Tibial nerve (tissue), 4 donors: ENCODE results near the gene FMN2.

Source experiments
- CTCF ChIP-seq, 5 experiments: fragments of 200-600 bp in 3 of 5; fragments of 450-650 bp in 2 of 5; sonication (generic) in 3 of 5; IDR thresholded peaks; one replicate each; pipeline ENCODE4 v1.5.1; 2016 to 2019; ENCODE audit warnings: antibody characterized with exemption in 5 of 5, mild to moderate bottlenecking in 3 of 5, moderate library complexity in 2 of 5
- EP300 ChIP-seq, 2 donors: sonication (generic); formaldehyde crosslinking; IDR thresholded peaks; one replicate each; pipeline ENCODE4 v1.6.1; 2017; ENCODE audit warnings: antibody characterized with exemption in 2 of 2, mild to moderate bottlenecking in 1 of 2

GRCh38 chr1:240192851-240193250, 101.2 kb downstream of the FMN2 start:
- no peak for TF ChIP-seq CTCF (IDR thresholded peaks at IDR 0.05)
- no peak for TF ChIP-seq EP300 (IDR thresholded peaks at IDR 0.05)
